ENCODE data around the gene SPINK8.

SPINK8 gene

DNA sequence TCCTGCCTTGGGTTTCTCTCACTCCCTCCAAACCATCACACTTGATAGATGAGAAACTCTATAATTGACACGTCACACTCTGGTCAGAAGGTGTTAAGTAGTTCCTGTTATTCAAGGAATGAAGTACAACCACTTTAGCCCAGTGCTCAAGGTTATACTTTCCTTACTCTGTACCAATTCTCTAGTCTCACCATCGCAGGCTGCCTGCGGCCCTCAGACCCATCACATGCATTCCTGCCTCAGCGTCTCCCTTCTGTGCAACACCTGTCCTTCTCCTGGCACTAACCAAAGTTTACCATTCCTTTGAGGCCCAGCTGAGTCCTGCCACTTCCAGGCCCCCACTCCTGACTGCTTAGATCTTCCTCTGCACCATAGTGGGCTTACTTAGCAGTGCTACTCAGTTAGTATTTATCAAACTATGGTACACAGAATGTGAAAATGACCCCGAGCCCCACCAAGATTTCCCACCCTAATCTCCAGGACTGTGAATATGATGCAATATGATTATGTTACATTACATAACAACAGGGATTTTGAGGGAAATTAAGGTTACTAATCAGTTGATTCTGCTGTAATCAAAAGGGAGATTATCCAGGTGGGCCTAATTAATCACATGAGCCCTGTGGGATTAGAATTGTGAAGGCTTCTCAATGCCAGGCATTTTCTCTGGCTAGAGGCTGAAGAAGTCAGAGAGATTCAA, 36.2 kb downstream of the SPINK8 start:
- Histone ChIP-seq H3K9me3 (ENCODE audit: control insufficient read depth, insufficient read depth, low read depth, low read length) (no peaks in the 10 kb centered on the region), H3K9ac (ENCODE audit: low read length) (no peak overlapping the region), H3K27ac (ENCODE audit: low read depth, low read length) (no peak overlapping the region), H3K36me3 (ENCODE audit: control insufficient read depth, insufficient read depth, low read length) (peaks cover 48% of the 10 kb centered on the region), H3K4me3 (ENCODE audit: low read depth, low read length) (no peak overlapping the region), H3K27me3 (ENCODE audit: control insufficient read depth, insufficient read depth, low read length) (no peaks in the 10 kb centered on the region), H3K4me1 (ENCODE audit: control insufficient read depth, insufficient read depth, low read length) (peaks cover 4% of the 10 kb centered on the region; the same call in 1 of the 2 replicates)

GRCh38 chr3:48296699-48297098, 36.8 kb downstream of the SPINK8 start:
- H3K27me3 ChIP-seq (ENCODE audit: control insufficient read depth, insufficient read depth, low read length): no peaks in the 10 kb centered on the region
- H3K9ac ChIP-seq (ENCODE audit: low read length): no peak overlapping the region
- peaks cover 48% of the 10 kb centered on the region for H3K36me3 ChIP-seq (ENCODE audit: control insufficient read depth, insufficient read depth, low read length)
- H3K4me3 ChIP-seq (ENCODE audit: low read depth, low read length): no peak overlapping the region
- no peak overlapping the region for H3K27ac ChIP-seq (ENCODE audit: low read depth, low read length)
- no peaks in the 10 kb centered on the region for H3K9me3 ChIP-seq (ENCODE audit: control insufficient read depth, insufficient read depth, low read depth, low read length)
- peaks cover 4% of the 10 kb centered on the region; the same call in 1 of the 2 replicates for H3K4me1 ChIP-seq (ENCODE audit: control insufficient read depth, insufficient read depth, low read length)

- H3K36me3 ChIP-seq (ENCODE audit: control insufficient read depth, insufficient read depth, low read length): peaks cover 54% of the 10 kb centered on the region
- H3K4me3 ChIP-seq (ENCODE audit: low read depth, low read length): no peak overlapping the region
- H3K9ac ChIP-seq (ENCODE audit: low read length): peak overlapping the region; percentile 29
- no peaks in the 10 kb centered on the region for H3K27me3 ChIP-seq (ENCODE audit: control insufficient read depth, insufficient read depth, low read length)
- H3K27ac ChIP-seq (ENCODE audit: low read depth, low read length): no peak overlapping the region
- no peaks in the 10 kb centered on the region for H3K9me3 ChIP-seq (ENCODE audit: control insufficient read depth, insufficient read depth, low read depth, low read length)
- no peaks in the 10 kb centered on the region for H3K4me1 ChIP-seq (ENCODE audit: control insufficient read depth, insufficient read depth, low read length)
Measured at GRCh38 chr3:48294611-48295263, 38.7 kb downstream of the SPINK8 start.

DNA sequence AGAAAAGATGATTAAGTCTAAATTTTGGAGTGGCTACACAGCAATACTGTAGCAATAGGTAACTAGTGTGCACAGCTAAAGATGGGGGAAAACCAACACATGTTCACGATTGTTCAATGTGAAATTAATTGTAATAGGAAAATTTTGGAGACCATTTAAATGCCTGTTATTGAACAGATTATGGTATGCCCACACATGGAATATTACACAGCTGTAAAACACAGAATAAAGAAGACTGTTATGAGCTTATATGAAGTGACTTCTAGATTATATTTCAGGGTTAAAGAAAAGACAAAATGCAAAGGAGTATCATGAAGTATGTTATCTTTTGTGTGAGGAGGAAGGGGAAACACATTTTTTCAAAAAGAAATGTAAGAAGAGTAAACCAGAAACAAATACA, 43.8 kb downstream of the SPINK8 start:
- no peak overlapping the region for H3K27ac ChIP-seq (ENCODE audit: low read depth, low read length)
- H3K9ac ChIP-seq (ENCODE audit: low read length): no peak overlapping the region
- peaks cover 7% of the 10 kb centered on the region; the same call in 1 of the 2 replicates for H3K9me3 ChIP-seq (ENCODE audit: control insufficient read depth, insufficient read depth, low read depth, low read length)
- no peaks in the 10 kb centered on the region for H3K27me3 ChIP-seq (ENCODE audit: control insufficient read depth, insufficient read depth, low read length)
- no peak overlapping the region for H3K4me3 ChIP-seq (ENCODE audit: low read depth, low read length)
- peaks cover 36% of the 10 kb centered on the region for H3K36me3 ChIP-seq (ENCODE audit: control insufficient read depth, insufficient read depth, low read length)
- no peaks in the 10 kb centered on the region for H3K4me1 ChIP-seq (ENCODE audit: control insufficient read depth, insufficient read depth, low read length)

- Histone ChIP-seq H3K36me3 (ENCODE audit: control insufficient read depth, insufficient read depth, low read length) (peaks cover 24% of the 10 kb centered on the region), H3K9me3 (ENCODE audit: control insufficient read depth, insufficient read depth, low read depth, low read length) (peaks cover 7% of the 10 kb centered on the region; the same call in 1 of the 2 replicates), H3K27ac (ENCODE audit: low read depth, low read length) (no peak overlapping the region), H3K9ac (ENCODE audit: low read length) (no peak overlapping the region), H3K4me3 (ENCODE audit: low read depth, low read length) (no peak overlapping the region), H3K4me1 (ENCODE audit: control insufficient read depth, insufficient read depth, low read length) (no peaks in the 10 kb centered on the region), H3K27me3 (ENCODE audit: control insufficient read depth, insufficient read depth, low read length) (no peaks in the 10 kb centered on the region)
Measured at GRCh38 chr3:48287034-48287433, 46.4 kb downstream of the SPINK8 start.

DNA sequence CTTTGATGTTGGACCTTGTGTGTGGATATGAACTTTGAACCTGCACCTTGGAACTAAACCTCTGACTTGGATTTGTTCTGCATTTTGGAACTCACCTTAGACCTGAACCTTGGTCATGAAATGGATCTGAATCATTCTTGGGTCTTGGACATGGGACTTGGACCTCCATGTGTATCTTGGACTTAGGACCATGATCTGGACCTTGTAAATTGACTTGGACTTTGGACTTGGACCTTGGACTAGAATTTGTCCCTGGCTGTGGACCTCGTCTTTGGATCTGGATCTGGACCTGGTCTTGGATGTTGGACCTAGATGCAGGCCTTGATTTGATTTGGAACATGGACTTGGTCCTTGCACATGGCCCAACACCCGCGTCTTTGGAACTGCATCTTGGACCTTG, 47.2 kb downstream of the SPINK8 start:
- H3K27ac ChIP-seq (ENCODE audit: low read depth, low read length): no peak overlapping the region
- peaks cover 22% of the 10 kb centered on the region for H3K36me3 ChIP-seq (ENCODE audit: control insufficient read depth, insufficient read depth, low read length)
- H3K9me3 ChIP-seq (ENCODE audit: control insufficient read depth, insufficient read depth, low read depth, low read length): peaks cover 7% of the 10 kb centered on the region; the same call in 1 of the 2 replicates
- no peak overlapping the region for H3K9ac ChIP-seq (ENCODE audit: low read length)
- no peaks in the 10 kb centered on the region for H3K27me3 ChIP-seq (ENCODE audit: control insufficient read depth, insufficient read depth, low read length)
- no peak overlapping the region for H3K4me3 ChIP-seq (ENCODE audit: low read depth, low read length)
- H3K4me1 ChIP-seq (ENCODE audit: control insufficient read depth, insufficient read depth, low read length): no peaks in the 10 kb centered on the region

- Histone ChIP-seq H3K36me3 (ENCODE audit: control insufficient read depth, insufficient read depth, low read length) (peaks cover 17% of the 10 kb centered on the region), H3K9me3 (ENCODE audit: control insufficient read depth, insufficient read depth, low read depth, low read length) (peaks cover 7% of the 10 kb centered on the region; the same call in 1 of the 2 replicates), H3K4me1 (ENCODE audit: control insufficient read depth, insufficient read depth, low read length) (no peaks in the 10 kb centered on the region), H3K27me3 (ENCODE audit: control insufficient read depth, insufficient read depth, low read length) (no peaks in the 10 kb centered on the region), H3K27ac (ENCODE audit: low read depth, low read length) (no peak overlapping the region), H3K9ac (ENCODE audit: low read length) (no peak overlapping the region), H3K4me3 (ENCODE audit: low read depth, low read length) (no peak overlapping the region)
Measured at GRCh38 chr3:48285675-48286074, 47.8 kb downstream of the SPINK8 start.

DNA sequence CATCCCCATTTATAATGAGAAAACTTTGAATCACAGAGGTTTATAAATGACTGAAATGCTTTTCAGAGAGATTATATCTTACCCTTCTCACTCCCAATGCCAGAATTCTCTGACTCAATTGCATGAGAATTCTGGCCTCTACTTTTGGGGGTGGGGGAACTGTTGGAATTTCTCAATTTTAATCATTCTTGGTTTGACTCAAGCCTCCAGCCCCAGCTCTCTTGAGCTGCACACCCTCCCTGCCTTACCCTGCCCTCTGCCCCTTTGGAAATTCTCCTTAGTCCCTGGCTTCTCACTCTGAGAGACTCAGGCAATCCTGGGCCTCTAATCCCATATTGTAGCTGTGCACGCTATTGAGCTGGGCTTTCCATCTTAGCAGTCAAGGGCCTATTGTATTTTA, 48.3 kb downstream of the SPINK8 start:
- Histone ChIP-seq H3K9ac (ENCODE audit: low read length) (no peak overlapping the region), H3K4me3 (ENCODE audit: low read depth, low read length) (no peak overlapping the region), H3K27me3 (ENCODE audit: control insufficient read depth, insufficient read depth, low read length) (no peaks in the 10 kb centered on the region), H3K4me1 (ENCODE audit: control insufficient read depth, insufficient read depth, low read length) (no peaks in the 10 kb centered on the region), H3K36me3 (ENCODE audit: control insufficient read depth, insufficient read depth, low read length) (peaks cover 17% of the 10 kb centered on the region), H3K27ac (ENCODE audit: low read depth, low read length) (no peak overlapping the region), H3K9me3 (ENCODE audit: control insufficient read depth, insufficient read depth, low read depth, low read length) (peaks cover 7% of the 10 kb centered on the region; the same call in 1 of the 2 replicates)

DNA sequence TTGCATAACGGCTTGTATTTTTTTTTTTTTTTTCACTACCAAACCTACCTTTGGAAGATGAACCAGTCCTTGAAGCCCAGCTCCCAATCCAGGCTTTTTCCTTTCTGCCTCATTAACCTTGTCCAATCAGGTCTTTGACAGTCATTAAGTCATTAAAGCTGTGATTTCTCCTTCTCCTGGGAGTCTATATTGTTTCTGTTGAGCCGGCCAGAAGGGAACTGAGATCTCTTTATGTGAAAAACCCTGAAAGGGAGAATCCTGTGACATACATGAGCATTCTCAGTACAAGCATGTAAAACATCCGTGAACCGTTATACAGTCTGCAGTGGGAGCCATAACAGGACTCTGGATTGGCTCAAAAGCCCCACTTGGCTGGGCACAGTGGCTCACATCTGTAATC, 52.6 kb downstream of the SPINK8 start:
- no peaks in the 10 kb centered on the region for H3K27me3 ChIP-seq (ENCODE audit: control insufficient read depth, insufficient read depth, low read length)
- H3K36me3 ChIP-seq (ENCODE audit: control insufficient read depth, insufficient read depth, low read length): peaks cover 8% of the 10 kb centered on the region; the same call in 1 of the 2 replicates
- H3K9ac ChIP-seq (ENCODE audit: low read length): no peak overlapping the region
- no peak overlapping the region for H3K4me3 ChIP-seq (ENCODE audit: low read depth, low read length)
- peaks cover 36% of the 10 kb centered on the region for H3K4me1 ChIP-seq (ENCODE audit: control insufficient read depth, insufficient read depth, low read length)
- no peak overlapping the region for H3K27ac ChIP-seq (ENCODE audit: low read depth, low read length)
- H3K9me3 ChIP-seq (ENCODE audit: control insufficient read depth, insufficient read depth, low read depth, low read length): no peaks in the 10 kb centered on the region

GRCh38 chr3:48278884-48279559, 54.4 kb downstream of the SPINK8 start:
- H3K4me1 ChIP-seq (ENCODE audit: control insufficient read depth, insufficient read depth, low read length): peaks cover 37% of the 10 kb centered on the region
- peaks cover 8% of the 10 kb centered on the region; the same call in 1 of the 2 replicates for H3K36me3 ChIP-seq (ENCODE audit: control insufficient read depth, insufficient read depth, low read length)
- H3K27me3 ChIP-seq (ENCODE audit: control insufficient read depth, insufficient read depth, low read length): no peaks in the 10 kb centered on the region
- no peak overlapping the region for H3K9ac ChIP-seq (ENCODE audit: low read length)
- no peak overlapping the region for H3K4me3 ChIP-seq (ENCODE audit: low read depth, low read length)
- no peak overlapping the region for H3K27ac ChIP-seq (ENCODE audit: low read depth, low read length)
- H3K9me3 ChIP-seq (ENCODE audit: control insufficient read depth, insufficient read depth, low read depth, low read length): no peaks in the 10 kb centered on the region
